ENCODE data around the gene CTSK. TPM values are rescaled to one million over a fixed set of nuclear protein-coding genes. Genes with fewer than 3 reads are reported as not detected.

CTSK gene
- total RNA-seq, 1 experiment from 2014 or later = 4.2 TPM

GRCh38 chr1:150832597-150832996 is 24.5 kb upstream of the CTSK start:
- no peak overlapping the region for H2BK120ac ChIP-seq (ENCODE audit: low read depth, low read length, poor library complexity, severe bottlenecking)
- no peak overlapping the region for H2BK5ac ChIP-seq (ENCODE audit: insufficient read length, low read length)
- no peaks in the 10 kb centered on the region for H3K23me2 ChIP-seq (ENCODE audit: insufficient read length, low read depth, low read length, poor library complexity, severe bottlenecking)
- H2BK12ac ChIP-seq (ENCODE audit: insufficient read length, low read depth, low read length) = no peak overlapping the region
- no peak overlapping the region for H3K4ac ChIP-seq (ENCODE audit: low read depth, low read length)
- no peak overlapping the region for H3K4me3 Mint-ChIP-seq
- H4K91ac ChIP-seq (ENCODE audit: insufficient read length, low read depth, low read length) = no peak overlapping the region
- TF ChIP-seq CTCF (conservative IDR thresholded peaks at IDR 0.05) = no peak
- no CpG with 5 or more reads among the region's 1 CpG for WGBS (ENCODE audit: extremely low coverage, insufficient read length, low lambda C conversion rate)
- no peak for DNase-seq
- H4K20me1 ChIP-seq (ENCODE audit: control insufficient read depth, insufficient read depth, insufficient read length) = no peaks in the 10 kb centered on the region
- no peak overlapping the region for H3K23ac ChIP-seq (ENCODE audit: insufficient read length, low read depth, low read length)
- no peak overlapping the region for H3K14ac ChIP-seq (ENCODE audit: insufficient read depth, low read length)
- no peaks in the 10 kb centered on the region for H3K4me1 Mint-ChIP-seq
- no peaks in the 10 kb centered on the region for H3K9me3 Mint-ChIP-seq
- no peak overlapping the region for H2BK15ac ChIP-seq (ENCODE audit: low read depth, low read length)
- no peaks in the 10 kb centered on the region for H3K4me1 ChIP-seq (ENCODE audit: insufficient read depth, low read length)
- H3K27me3 Mint-ChIP-seq (ENCODE audit: low read depth) = no peaks in the 10 kb centered on the region
- H2AK5ac ChIP-seq (ENCODE audit: insufficient read length, low read length) = no peak overlapping the region
- no peak overlapping the region for H4K8ac ChIP-seq (replicated peaks; ENCODE audit: insufficient read length, low read depth, low read length)
- H3K79me2 ChIP-seq (ENCODE audit: insufficient read depth, low read length) = no peaks in the 10 kb centered on the region
- no peak overlapping the region for H3K56ac ChIP-seq (ENCODE audit: insufficient read length, low read depth, low read length)
- H2BK20ac ChIP-seq (ENCODE audit: low read depth, low read length, poor library complexity, severe bottlenecking) = no peak overlapping the region
- no peak overlapping the region for H4K5ac ChIP-seq (ENCODE audit: insufficient read length, low read depth, low read length)
- H3K79me1 ChIP-seq (ENCODE audit: insufficient read depth, low read depth, low read length, poor library complexity, severe bottlenecking) = no peaks in the 10 kb centered on the region
- no peak overlapping the region for H3K4me2 ChIP-seq (ENCODE audit: insufficient read depth, insufficient read length, low read length)
- no peak overlapping the region for H3K9ac ChIP-seq (ENCODE audit: extremely low read depth, insufficient read length, low read length)
- peaks cover 18 to 73% (median 50%) of the 10 kb centered on the region in 3 experiments for H3K36me3 Mint-ChIP-seq (ENCODE audit: insufficient read depth in 1 of 3, low read depth in 3 of 3)
- no peak overlapping the region for H3K18ac ChIP-seq (ENCODE audit: insufficient read length, low read depth, low read length)
- no peaks in the 10 kb centered on the region for H3K27me3 ChIP-seq (ENCODE audit: insufficient read depth, low read length)
- H2AFZ ChIP-seq (ENCODE audit: low read length) = no peak overlapping the region
- no peak overlapping the region for H3K27ac ChIP-seq (ENCODE audit: insufficient read length, low read depth, low read length)
- no peak overlapping the region for H3T11ph ChIP-seq (ENCODE audit: low read length)
- no peaks in the 10 kb centered on the region for H3K9me3 ChIP-seq (ENCODE audit: control insufficient read depth, low read depth, low read length)
- H3K27ac Mint-ChIP-seq = no peak overlapping the region
